PC-9 (cell line): Measurements from ENCODE around the gene GRAMD2A. TPM values are rescaled to one million over a fixed set of nuclear protein-coding genes. Genes with fewer than 3 reads are reported as not detected.

ENCODE experiments used
- BruUV-seq: library from RNA; stranded (reverse); fragments of 400-500 nt; replicated peaks from 2 replicates; lab custom pipeline; 2021; lab: Mats Ljungman, UMichigan
- CTCF ChIA-PET: fragments of 300-600 bp; sonication (Branson Sonifier 250); formaldehyde crosslinking; loops from one replicate; lab custom pipeline; 2022; ENCODE audit warnings: antibody characterized with exemption; lab: Charles Lee
- POLR2A ChIA-PET: fragments of 300-600 bp; sonication (Branson Sonifier 250); formaldehyde crosslinking; loops from one replicate; lab custom pipeline; 2022; ENCODE audit warnings: antibody characterized with exemption; ENCODE audit not compliant: unreplicated experiment; lab: Charles Lee
- DNase-seq, 2 experiments: peaks; one replicate each; pipeline versions ENCODE4 v3.0.0 to v3.0.0-alpha.2; 2015 to 2022; ENCODE audit warnings: mixed read lengths in 1 of 2
- H2AFZ ChIP-seq: fragments of 200-600 bp; sonication (generic); 2 replicates; pipeline ENCODE4 v1.8.1; 2017; ENCODE audit warnings: antibody characterized with exemption
- H3F3A ChIP-seq: fragments of 200-600 bp; sonication (generic); 2 replicates; pipeline ENCODE4 v1.8.1; 2017; ENCODE audit warnings: antibody characterized with exemption, mild to moderate bottlenecking, low read depth; ENCODE audit not compliant: insufficient read depth
- H3K27ac ChIP-seq: fragments of 200-600 bp; sonication (generic); 2 replicates; pipeline ENCODE4 v1.6.1; 2016; ENCODE audit warnings: mixed run types
- H3K27me3 ChIP-seq: fragments of 200-600 bp; sonication (generic); 2 replicates; pipeline ENCODE4 v1.6.1; 2016; ENCODE audit warnings: low read depth, mixed run types; ENCODE audit not compliant: insufficient read depth
- H3K36me3 ChIP-seq: fragments of 200-600 bp; sonication (generic); 2 replicates; pipeline ENCODE4 v1.6.1; 2016; ENCODE audit warnings: low read depth, mixed run types
- H3K4me1 ChIP-seq: fragments of 200-600 bp; sonication (generic); replicated peaks from 2 replicates; pipeline ENCODE4 v1.6.1; 2016; ENCODE audit warnings: mixed run types; ENCODE audit not compliant: insufficient read depth
- H3K4me2 ChIP-seq: fragments of 200-600 bp; sonication (generic); 2 replicates; pipeline ENCODE4 v1.6.1; 2017; ENCODE audit warnings: mixed run types
- H3K4me3 ChIP-seq: fragments of 200-600 bp; sonication (generic); 2 replicates; pipeline ENCODE4 v1.6.1; 2016; ENCODE audit warnings: mixed run types
- H3K79me2 ChIP-seq: fragments of 200-600 bp; sonication (generic); 2 replicates; pipeline ENCODE4 v1.6.1; 2017; ENCODE audit warnings: low read depth, mixed run types
- H3K9me2 ChIP-seq: fragments of 200-600 bp; sonication (generic); 2 replicates; pipeline ENCODE4 v1.8.1; 2017; ENCODE audit warnings: mild to moderate bottlenecking; ENCODE audit not compliant: insufficient read depth
- H3K9me3 ChIP-seq: fragments of 200-600 bp; sonication (generic); 2 replicates; pipeline ENCODE4 v1.8.1; 2016; ENCODE audit warnings: low read depth; ENCODE audit not compliant: insufficient read depth
- H4K20me1 ChIP-seq: fragments of 200-600 bp; sonication (generic); 2 replicates; pipeline ENCODE4 v1.8.1; 2017; ENCODE audit not compliant: insufficient read depth
- CTCF ChIP-seq: fragments of 200-600 bp; sonication (generic); conservative IDR thresholded peaks from 2 replicates; pipeline ENCODE4 v1.6.1; 2017; ENCODE audit warnings: mixed run types, antibody characterized with exemption, mild to moderate bottlenecking, moderate library complexity
- EZH2 ChIP-seq: fragments of 200-600 bp; sonication (generic); IDR thresholded peaks from 2 replicates; pipeline ENCODE4 v1.8.0; 2017; ENCODE audit warnings: antibody characterized with exemption, low read depth
- intact Hi-C: fragments of 100-400 bp; cut with micrococcal nuclease; formaldehyde crosslinking; loops from one replicate; pipeline ENCODE4 v1.10.0; 2022; ENCODE audit not compliant: unreplicated experiment
- total RNA-seq: library from RNA; stranded (reverse); gene quantifications from 2 replicates; pipeline ENCODE4 v1.2.3, GENCODE V29; 2021

GRAMD2A gene
- total RNA-seq, 1 experiment from 2014 or later, result 60.2 TPM

- Histone ChIP-seq H3K27me3 (no peaks in the 10 kb centered on the region), H2AFZ (no peak overlapping the region), H3K9me3 (no peaks in the 10 kb centered on the region), H3K4me3 (no peak overlapping the region), H3K4me1 (peaks cover 10% of the 10 kb centered on the region), H3F3A (peaks cover 5% of the 10 kb centered on the region; the same call in 1 of the 2 replicates), H3K9me2 (no peaks in the 10 kb centered on the region), H3K36me3 (peaks cover 14% of the 10 kb centered on the region), H3K79me2 (peaks cover 12% of the 10 kb centered on the region; the same call in 1 of the 2 replicates), H3K27ac (no peak overlapping the region), H3K4me2 (no peak overlapping the region), H4K20me1 (no peaks in the 10 kb centered on the region)
- intact Hi-C loops, result no loop called here
- POLR2A ChIA-PET, result no interaction called here
- CTCF ChIA-PET, result no interaction called here
- TF ChIP-seq EZH2, result no peak
- no peak for TF ChIP-seq CTCF
- DNase-seq, result no peak
- no TSS peak for BruUV-seq
Observed at GRCh38 chr15:72161361-72162132, 36.0 kb downstream of the GRAMD2A start.

GRCh38 chr15:72160696-72161245, 36.8 kb downstream of the GRAMD2A start:
- no peak overlapping the region for H3K4me3 ChIP-seq
- DNase-seq, result no peak
- no peak overlapping the region for H3K27ac ChIP-seq
- H3K9me2 ChIP-seq, result no peaks in the 10 kb centered on the region
- H3K27me3 ChIP-seq, result no peaks in the 10 kb centered on the region
- H3K4me1 ChIP-seq, result peaks cover 14% of the 10 kb centered on the region
- no peak overlapping the region for H2AFZ ChIP-seq
- CTCF ChIA-PET, result no interaction called here
- no peaks in the 10 kb centered on the region for H3K9me3 ChIP-seq
- TF ChIP-seq CTCF, result no peak
- TF ChIP-seq EZH2, result no peak
- BruUV-seq, result no TSS peak
- POLR2A ChIA-PET, result no interaction called here
- no peak overlapping the region for H3K4me2 ChIP-seq
- peaks cover 7% of the 10 kb centered on the region for H3K36me3 ChIP-seq
- intact Hi-C loops, result no loop called here
- H3K79me2 ChIP-seq, result peaks cover 4% of the 10 kb centered on the region; the same call in 1 of the 2 replicates
- H4K20me1 ChIP-seq, result no peaks in the 10 kb centered on the region
- H3F3A ChIP-seq, result peaks cover 5% of the 10 kb centered on the region; the same call in 1 of the 2 replicates

GRCh38 chr15:72156928-72157327, 40.7 kb downstream of the GRAMD2A start:
- H2AFZ ChIP-seq, result no peak overlapping the region
- POLR2A ChIA-PET, result interaction anchor here (0.6 to 0.7 kb wide), 3 partner anchors 28 to 413 kb away, joined by 3 to 4 read pairs (median 4); no protein-coding TSS in a partner anchor
- no peaks in the 10 kb centered on the region for H3K27me3 ChIP-seq
- DNase-seq, result no peak
- H3K79me2 ChIP-seq, result no peaks in the 10 kb centered on the region
- H3K36me3 ChIP-seq, result no peaks in the 10 kb centered on the region
- CTCF ChIA-PET, result no interaction called here
- intact Hi-C loops, result loop anchor here (1.0 to 5.0 kb wide), 3 partner anchors 356 to 625 kb away; no protein-coding TSS in a partner anchor
- TF ChIP-seq EZH2 (no peak), CTCF (no peak)
- H4K20me1 ChIP-seq, result no peaks in the 10 kb centered on the region
- no peaks in the 10 kb centered on the region for H3K9me3 ChIP-seq
- no TSS peak for BruUV-seq
- peaks cover 28% of the 10 kb centered on the region for H3K4me1 ChIP-seq
- no peaks in the 10 kb centered on the region for H3K9me2 ChIP-seq
- H3K4me2 ChIP-seq, result no peak overlapping the region
- H3K27ac ChIP-seq, result no peak overlapping the region
- H3F3A ChIP-seq, result peaks cover 12% of the 10 kb centered on the region; the same call in 1 of the 2 replicates
- no peak overlapping the region for H3K4me3 ChIP-seq
